GM13976 (cell line): Measurements from ENCODE around the gene KDM2B.
A peak's percentile ranks its signal among the peaks of the same experiment; 100 is the strongest.

Source experiments
- DNase-seq: peaks from one replicate; pipeline ENCODE4 v3.0.0; 2012; ENCODE audit warnings: low spot score
- in situ Hi-C: fragments of 300-500 bp; cut with MboI; formaldehyde crosslinking; loops from one replicate; pipeline ENCODE4 v1.12.0; 2022; ENCODE audit warnings: low sequenced_read_pairs, mixed read lengths, inconsistent platforms; ENCODE audit not compliant: unreplicated experiment
- TF ChIP-seq, protein P1 (sequence below): IDR thresholded peaks from 2 replicates; pipeline ENCODE4 v1.5.1; 2012; ENCODE audit warnings: borderline replicate concordance, mild to moderate bottlenecking; ENCODE audit not compliant: insufficient read depth; ENCODE audit errors: extremely low read depth, missing control alignments, control extremely low read depth

Gene KDM2B

DNA sequence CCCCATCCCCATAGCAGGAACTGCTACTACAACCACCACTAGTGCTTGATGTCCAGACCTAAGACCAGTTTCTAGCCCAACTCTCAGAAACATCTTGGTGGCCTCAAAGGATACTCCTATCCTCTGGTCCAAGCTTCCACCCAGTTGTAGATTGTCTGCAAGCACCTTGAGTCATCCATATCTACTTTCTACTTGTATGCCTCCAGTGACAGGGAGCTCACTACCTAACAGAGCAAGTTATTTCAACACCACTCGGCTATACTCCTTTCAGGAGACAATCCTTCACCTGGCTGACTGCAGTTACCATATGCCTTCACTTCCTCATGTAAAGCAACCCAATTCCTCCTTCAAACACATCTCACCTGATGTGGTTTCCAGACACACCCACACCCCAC lies 49.5 kb downstream of the KDM2B start:
- TF ChIP-seq, protein P1, sequence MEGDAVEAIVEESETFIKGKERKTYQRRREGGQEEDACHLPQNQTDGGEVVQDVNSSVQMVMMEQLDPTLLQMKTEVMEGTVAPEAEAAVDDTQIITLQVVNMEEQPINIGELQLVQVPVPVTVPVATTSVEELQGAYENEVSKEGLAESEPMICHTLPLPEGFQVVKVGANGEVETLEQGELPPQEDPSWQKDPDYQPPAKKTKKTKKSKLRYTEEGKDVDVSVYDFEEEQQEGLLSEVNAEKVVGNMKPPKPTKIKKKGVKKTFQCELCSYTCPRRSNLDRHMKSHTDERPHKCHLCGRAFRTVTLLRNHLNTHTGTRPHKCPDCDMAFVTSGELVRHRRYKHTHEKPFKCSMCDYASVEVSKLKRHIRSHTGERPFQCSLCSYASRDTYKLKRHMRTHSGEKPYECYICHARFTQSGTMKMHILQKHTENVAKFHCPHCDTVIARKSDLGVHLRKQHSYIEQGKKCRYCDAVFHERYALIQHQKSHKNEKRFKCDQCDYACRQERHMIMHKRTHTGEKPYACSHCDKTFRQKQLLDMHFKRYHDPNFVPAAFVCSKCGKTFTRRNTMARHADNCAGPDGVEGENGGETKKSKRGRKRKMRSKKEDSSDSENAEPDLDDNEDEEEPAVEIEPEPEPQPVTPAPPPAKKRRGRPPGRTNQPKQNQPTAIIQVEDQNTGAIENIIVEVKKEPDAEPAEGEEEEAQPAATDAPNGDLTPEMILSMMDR = no peak
- in situ Hi-C loops = no loop called here

DNA sequence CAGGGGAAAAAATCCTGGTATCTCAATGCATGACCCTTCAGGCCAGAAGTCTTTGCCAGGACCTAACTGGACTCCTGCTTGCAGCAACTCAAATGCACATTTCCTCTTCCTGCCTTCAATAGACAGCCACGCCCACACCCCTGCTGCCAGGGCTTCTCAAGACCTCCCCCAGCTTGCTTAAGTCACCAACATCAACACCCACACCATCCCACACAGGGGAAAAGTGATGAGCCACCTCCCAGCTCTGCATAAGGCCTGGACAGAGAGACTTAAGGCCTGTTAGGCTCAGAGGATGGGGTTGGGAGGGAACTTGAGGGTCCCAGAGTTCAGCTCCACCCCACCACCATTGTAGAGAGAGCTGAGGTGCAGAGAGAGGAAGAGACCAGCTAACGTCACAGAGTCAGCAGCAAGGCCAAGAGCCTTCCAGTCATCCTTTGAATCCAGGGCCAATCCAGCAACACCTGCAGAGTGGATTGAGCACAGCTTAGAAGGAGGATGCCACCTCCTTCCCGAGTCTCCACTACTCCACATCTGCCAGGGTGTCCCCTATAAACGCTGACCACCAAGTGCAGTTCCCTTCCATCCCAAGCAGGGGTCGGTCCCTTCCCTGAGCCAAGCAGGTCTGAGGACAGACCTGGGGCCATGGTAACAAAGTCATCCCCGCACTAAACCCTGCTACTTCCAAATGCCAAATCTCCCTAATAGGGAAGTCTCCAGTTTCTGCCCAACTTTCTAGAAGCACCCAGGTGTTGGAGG lies 50.0 kb downstream of the KDM2B start:
- TF ChIP-seq, protein P1 = no peak
- peak; percentile 72 for DNase-seq
- in situ Hi-C loops = no loop called here

More for the DNA sequence above, 49.5 kb downstream of the KDM2B start:
- no peak for DNase-seq

DNA sequence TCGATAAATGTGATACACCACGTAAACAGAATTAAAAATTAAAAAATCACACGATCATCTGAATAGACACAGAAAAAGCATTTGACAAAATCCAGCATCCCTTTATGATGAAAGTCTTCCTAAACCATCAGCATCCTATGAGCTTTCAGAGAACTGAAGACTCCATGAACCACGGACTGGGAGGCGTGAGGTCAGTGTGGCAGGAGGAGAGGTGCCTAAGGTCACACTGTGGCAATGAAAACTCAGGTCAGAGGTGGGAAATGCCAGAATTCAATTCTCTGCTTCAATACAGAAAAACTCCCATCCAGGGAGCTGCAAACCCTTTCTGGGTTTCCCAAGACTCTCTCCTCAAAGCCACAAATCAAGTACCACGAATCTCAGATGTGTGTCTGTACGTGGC lies 51.6 kb downstream of the KDM2B start:
- in situ Hi-C loops = no loop called here

DNA sequence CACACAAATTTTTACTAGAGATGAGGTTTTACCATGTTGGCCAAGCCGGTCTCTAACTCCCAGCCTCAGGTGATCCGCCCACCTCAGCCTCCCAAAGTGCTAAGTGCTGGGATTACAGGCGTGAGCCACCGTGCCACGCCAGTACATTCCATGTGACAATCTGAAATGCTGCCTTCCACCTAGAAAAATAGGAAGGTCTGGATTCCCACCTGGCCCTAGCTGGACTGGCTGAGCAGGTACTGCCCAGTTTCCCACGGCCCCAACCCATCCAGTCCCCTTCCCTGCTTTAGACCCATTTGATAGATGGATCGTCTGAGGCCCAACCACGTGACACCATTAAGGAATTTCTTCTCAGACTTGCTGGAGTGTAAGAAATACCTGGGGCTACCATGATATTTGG lies 55.4 kb downstream of the KDM2B start:
- TF ChIP-seq, protein P1 = no peak
- DNase-seq = no peak
- in situ Hi-C loops = no loop called here

More for the DNA sequence above, 51.6 kb downstream of the KDM2B start:
- TF ChIP-seq, protein P1 = no peak
- DNase-seq = no peak

DNA sequence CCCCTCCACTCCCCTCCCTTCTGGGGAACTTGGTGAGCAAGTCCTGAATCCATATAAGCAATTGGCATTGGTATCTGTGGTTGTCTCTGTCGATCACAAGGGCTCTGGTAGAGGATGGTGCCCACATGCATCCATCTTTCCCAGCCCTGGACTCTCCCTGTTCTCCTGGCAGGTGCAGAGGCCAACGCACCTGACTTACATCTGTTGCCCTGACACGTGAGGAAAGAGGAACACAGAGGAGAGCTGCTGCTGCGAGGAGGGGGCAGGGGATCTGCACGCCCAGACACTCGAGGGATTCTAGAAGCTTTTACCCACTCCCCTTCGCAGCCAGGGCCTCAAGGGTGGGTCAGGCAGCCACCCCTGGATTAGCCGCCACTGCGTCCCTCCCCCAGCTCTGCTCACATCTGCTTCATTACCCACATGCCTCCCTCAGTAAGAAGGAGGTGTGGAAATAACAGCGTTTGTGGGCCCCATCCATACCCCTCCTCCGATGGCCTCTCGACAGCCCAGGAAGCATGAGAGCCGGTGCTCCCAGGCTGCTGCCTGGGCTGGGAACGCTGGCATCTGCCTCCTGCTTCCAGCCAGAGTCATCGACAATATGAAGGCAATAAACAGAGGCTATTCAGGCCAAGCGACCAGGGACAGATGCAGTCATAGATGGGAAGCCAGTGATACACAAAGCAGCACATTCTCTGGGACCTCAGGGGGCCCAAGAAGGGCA lies 56.5 kb downstream of the KDM2B start:
- TF ChIP-seq, protein P1 = no peak
- in situ Hi-C loops = no loop called here
- DNase-seq = no peak

DNA sequence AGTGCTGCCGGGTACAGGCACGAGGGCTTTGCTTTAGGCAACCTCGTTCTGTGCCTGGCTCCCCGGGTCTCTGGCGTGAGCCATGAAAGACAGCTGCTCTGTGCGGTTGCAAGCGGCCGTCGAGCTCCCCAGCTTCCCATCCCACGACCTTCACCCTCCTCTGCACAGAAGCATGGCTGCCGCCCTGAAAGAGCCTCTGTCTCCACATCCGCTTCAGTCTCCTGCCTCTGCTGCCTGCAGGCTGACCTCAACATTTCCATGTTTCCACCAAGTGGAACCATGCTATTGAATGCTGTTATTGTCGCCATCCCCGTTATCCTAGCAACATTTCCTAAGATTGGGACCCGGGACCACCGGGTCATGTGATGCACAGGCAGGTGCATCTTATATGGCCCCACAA lies 57.1 kb downstream of the KDM2B start:
- peak; percentile 61 for DNase-seq
- in situ Hi-C loops = no loop called here
- TF ChIP-seq, protein P1 = no peak
